Testis (tissue), 2 donors: Measurements from ENCODE around the gene AHR.

ENCODE experiments used
- POLR2A ChIP-seq: fragments of 450-650 bp; IDR thresholded peaks from one replicate; pipeline ENCODE4 v1.6.1; 2017; ENCODE audit warnings: antibody characterized with exemption, mild to moderate bottlenecking, moderate library complexity
- TF ChIP-seq, protein P1 (sequence below), 3 experiments: fragments of 450-650 bp in 2 of 3; fragments of 200-600 bp in 1 of 3; sonication (generic) in 1 of 3; IDR thresholded peaks; one replicate each; pipeline ENCODE4 v1.5.1; 2016 to 2019; ENCODE audit warnings: antibody characterized with exemption in 3 of 3, mild to moderate bottlenecking in 2 of 3, moderate library complexity in 1 of 3

GRCh38 chr7:17253885-17254284 is 44.6 kb upstream of the AHR start:
- TF ChIP-seq, protein P1, sequence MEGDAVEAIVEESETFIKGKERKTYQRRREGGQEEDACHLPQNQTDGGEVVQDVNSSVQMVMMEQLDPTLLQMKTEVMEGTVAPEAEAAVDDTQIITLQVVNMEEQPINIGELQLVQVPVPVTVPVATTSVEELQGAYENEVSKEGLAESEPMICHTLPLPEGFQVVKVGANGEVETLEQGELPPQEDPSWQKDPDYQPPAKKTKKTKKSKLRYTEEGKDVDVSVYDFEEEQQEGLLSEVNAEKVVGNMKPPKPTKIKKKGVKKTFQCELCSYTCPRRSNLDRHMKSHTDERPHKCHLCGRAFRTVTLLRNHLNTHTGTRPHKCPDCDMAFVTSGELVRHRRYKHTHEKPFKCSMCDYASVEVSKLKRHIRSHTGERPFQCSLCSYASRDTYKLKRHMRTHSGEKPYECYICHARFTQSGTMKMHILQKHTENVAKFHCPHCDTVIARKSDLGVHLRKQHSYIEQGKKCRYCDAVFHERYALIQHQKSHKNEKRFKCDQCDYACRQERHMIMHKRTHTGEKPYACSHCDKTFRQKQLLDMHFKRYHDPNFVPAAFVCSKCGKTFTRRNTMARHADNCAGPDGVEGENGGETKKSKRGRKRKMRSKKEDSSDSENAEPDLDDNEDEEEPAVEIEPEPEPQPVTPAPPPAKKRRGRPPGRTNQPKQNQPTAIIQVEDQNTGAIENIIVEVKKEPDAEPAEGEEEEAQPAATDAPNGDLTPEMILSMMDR (IDR thresholded peaks at IDR 0.05) = no peak
- TF ChIP-seq POLR2A = no peak
